Measurements from ENCODE around the gene PCDH9. TPM values are rescaled to one million over a fixed set of nuclear protein-coding genes. Genes with fewer than 3 reads are reported as not detected.

PCDH9 gene
- total and polyA plus RNA-seq, 3 donors from 2014 or later, result 2.3 to 4.6 (median 3.5) TPM

DNA sequence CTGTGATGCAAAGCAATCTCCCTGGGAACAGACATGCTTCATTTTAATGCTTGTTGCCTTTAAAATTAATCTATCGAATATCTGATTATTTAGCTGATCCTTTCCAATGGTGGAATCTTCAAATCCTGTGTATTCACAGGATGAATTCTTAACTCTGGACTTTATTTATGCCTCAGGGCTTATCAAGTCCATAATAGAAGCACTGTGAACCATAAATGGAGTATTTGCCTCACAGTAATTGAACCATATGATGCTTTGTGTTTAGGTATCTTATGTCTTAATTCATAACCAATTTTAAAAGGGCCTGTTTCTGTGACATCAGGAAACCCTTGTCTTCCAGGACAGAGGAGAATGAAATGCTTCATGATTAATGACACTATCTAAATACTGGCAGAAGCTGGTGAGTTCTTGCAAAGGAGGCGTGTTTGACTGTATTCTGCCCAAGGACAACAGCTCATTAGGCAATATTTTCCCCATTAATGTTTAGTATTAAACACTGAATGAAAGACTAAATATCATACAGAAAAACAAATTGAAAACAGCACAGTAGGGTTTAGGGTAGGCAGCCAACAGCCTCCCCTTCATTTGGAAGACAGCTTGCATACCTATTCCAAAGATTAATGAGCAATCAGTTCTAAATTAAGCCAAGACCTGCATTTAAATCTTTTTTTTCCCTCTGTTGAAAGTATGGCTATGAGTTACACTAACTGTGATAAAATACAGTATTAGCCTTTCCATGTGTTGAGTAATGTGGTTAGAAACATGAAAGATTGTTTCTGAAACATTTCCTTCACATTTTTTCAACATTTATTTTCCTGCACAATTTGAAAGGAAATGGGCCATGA is 709.4 kb downstream of the PCDH9 start:
- H3K4me1 ChIP-seq, result no peaks in the 10 kb centered on the region
- H3K27ac ChIP-seq, result no peak overlapping the region
- no peak for DNase-seq
- H3K9me3 ChIP-seq, result no peaks in the 10 kb centered on the region
- 73 to 87% methylated on average over 2 of the region's 2 CpGs for WGBS, 2 donors
- intact Hi-C loops (cut with DNase I; ENCODE audit: low total_unique reads), result no loop called here
- no peak overlapping the region for H3K4me3 ChIP-seq
- TF ChIP-seq, protein P1, sequence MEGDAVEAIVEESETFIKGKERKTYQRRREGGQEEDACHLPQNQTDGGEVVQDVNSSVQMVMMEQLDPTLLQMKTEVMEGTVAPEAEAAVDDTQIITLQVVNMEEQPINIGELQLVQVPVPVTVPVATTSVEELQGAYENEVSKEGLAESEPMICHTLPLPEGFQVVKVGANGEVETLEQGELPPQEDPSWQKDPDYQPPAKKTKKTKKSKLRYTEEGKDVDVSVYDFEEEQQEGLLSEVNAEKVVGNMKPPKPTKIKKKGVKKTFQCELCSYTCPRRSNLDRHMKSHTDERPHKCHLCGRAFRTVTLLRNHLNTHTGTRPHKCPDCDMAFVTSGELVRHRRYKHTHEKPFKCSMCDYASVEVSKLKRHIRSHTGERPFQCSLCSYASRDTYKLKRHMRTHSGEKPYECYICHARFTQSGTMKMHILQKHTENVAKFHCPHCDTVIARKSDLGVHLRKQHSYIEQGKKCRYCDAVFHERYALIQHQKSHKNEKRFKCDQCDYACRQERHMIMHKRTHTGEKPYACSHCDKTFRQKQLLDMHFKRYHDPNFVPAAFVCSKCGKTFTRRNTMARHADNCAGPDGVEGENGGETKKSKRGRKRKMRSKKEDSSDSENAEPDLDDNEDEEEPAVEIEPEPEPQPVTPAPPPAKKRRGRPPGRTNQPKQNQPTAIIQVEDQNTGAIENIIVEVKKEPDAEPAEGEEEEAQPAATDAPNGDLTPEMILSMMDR (IDR thresholded peaks at IDR 0.05), result no peak
- no peak for TF ChIP-seq POLR2A (IDR thresholded peaks at IDR 0.05)
- no peaks in the 10 kb centered on the region for H3K36me3 ChIP-seq (ENCODE audit: low read depth, missing control alignments)
- H3K27me3 ChIP-seq, result no peaks in the 10 kb centered on the region

DNA sequence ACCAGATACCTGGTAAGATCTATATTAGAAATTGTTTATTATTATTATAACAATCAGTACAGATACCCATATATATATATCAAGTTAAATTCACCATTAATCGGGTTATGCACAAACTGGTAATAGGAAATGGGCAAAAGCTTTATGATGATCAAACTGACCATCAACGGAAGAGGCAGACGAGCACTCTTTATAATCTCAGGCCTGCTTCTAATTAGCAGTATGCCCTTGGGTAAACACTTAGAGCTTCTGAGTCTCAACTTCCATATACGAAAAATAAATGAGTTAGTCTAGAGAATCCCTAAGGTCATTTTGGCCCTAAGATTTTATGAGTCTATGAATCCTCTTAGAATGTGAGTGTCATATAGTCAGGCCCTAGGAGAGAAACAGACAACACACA is 710.9 kb downstream of the PCDH9 start:
- WGBS, 2 donors, result 88 to 89% methylated on average over 4 of the region's 4 CpGs
- TF ChIP-seq, protein P1 (IDR thresholded peaks at IDR 0.05), result no peak
- TF ChIP-seq POLR2A (IDR thresholded peaks at IDR 0.05), result no peak
- DNase-seq, result no peak
- no peaks in the 10 kb centered on the region for H3K9me3 ChIP-seq
- no peak overlapping the region for H3K4me3 ChIP-seq
- no peaks in the 10 kb centered on the region for H3K36me3 ChIP-seq (ENCODE audit: low read depth, missing control alignments)
- no peaks in the 10 kb centered on the region for H3K4me1 ChIP-seq
- intact Hi-C loops (cut with DNase I; ENCODE audit: low total_unique reads), result no loop called here
- H3K27ac ChIP-seq, result no peak overlapping the region
- H3K27me3 ChIP-seq, result no peaks in the 10 kb centered on the region

DNA sequence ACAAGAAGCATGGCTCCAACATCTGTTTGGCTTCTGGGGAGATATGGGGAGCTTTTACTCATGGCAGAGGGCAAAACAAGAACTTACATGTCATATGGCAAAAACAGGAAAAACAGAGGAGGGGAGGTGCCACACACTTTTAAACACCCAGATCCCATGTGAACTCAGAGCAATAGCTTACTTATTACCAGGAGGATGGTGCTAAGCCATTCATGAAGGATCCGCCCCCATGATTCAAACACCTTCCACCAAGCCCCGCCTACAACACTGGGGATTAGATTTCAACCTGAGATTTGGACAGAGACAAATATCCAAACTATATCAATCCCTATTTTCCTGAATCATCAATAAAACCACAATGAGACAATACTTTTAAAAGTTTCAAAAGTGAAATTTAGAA is 712.1 kb downstream of the PCDH9 start:
- 89 to 96% methylated on average over 2 of the region's 2 CpGs for WGBS, 2 donors
- Histone ChIP-seq H3K4me1 (no peaks in the 10 kb centered on the region), H3K36me3 (ENCODE audit: low read depth, missing control alignments) (no peaks in the 10 kb centered on the region), H3K27me3 (no peaks in the 10 kb centered on the region), H3K9me3 (no peaks in the 10 kb centered on the region), H3K27ac (no peak overlapping the region), H3K4me3 (no peak overlapping the region)
- DNase-seq, result no peak
- TF ChIP-seq, protein P1 (IDR thresholded peaks at IDR 0.05), result no peak
- no peak for TF ChIP-seq POLR2A (IDR thresholded peaks at IDR 0.05)
- intact Hi-C loops (cut with DNase I; ENCODE audit: low total_unique reads), result no loop called here

DNA sequence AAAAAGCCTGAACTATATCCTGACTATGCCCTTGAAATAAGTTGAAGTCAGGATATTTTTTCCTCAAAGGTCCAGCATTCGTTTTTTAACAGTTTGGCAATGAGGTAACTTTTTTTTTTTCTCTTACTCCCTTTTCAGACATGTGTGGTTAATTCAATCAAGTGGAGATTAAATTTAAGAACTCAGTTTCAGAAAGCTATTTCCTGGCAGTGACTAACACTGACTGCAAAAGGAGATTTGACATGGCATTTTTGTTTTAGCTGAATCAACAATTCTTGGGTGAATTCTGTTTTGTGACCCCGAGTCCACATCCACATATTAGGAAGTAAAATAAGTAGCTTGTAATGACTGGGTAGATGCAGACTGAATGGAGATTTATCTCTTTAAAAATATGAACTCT is 716.4 kb downstream of the PCDH9 start:
- no peak for DNase-seq
- Histone ChIP-seq H3K4me1 (no peaks in the 10 kb centered on the region), H3K27ac (no peak overlapping the region), H3K9me3 (no peaks in the 10 kb centered on the region), H3K27me3 (no peaks in the 10 kb centered on the region), H3K4me3 (no peak overlapping the region), H3K36me3 (ENCODE audit: low read depth, missing control alignments) (no peaks in the 10 kb centered on the region)
- 45 to 50% methylated on average over 2 of the region's 2 CpGs for WGBS, 2 donors
- no peak for TF ChIP-seq POLR2A (IDR thresholded peaks at IDR 0.05)
- TF ChIP-seq, protein P1 (IDR thresholded peaks at IDR 0.05), result no peak
- intact Hi-C loops (cut with DNase I; ENCODE audit: low total_unique reads), result no loop called here

DNA sequence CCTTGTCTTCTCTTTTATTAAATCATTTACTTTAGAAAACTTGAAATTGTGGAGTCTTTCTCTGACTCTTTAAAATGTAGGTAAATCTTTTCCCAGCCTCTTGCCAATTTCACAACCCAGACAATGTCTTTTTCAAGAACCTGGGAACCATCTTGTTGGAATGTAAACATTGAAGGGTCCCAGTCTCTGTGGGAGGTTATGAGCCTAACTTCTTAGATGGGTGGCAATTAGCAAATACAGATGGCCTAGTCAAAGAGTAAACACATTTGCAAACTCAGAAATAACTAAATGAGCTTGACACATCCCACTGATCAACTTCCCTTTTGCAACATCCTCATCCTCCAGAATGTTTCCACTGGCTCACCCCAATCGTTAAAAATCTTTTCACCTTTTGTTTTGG is 721.0 kb downstream of the PCDH9 start:
- no peak for TF ChIP-seq POLR2A (IDR thresholded peaks at IDR 0.05)
- TF ChIP-seq, protein P1 (IDR thresholded peaks at IDR 0.05), result no peak
- Histone ChIP-seq H3K27ac (no peak overlapping the region), H3K4me1 (no peaks in the 10 kb centered on the region), H3K27me3 (no peaks in the 10 kb centered on the region), H3K4me3 (no peak overlapping the region), H3K36me3 (ENCODE audit: low read depth, missing control alignments) (no peaks in the 10 kb centered on the region), H3K9me3 (no peaks in the 10 kb centered on the region)
- DNase-seq, result no peak
- intact Hi-C loops (cut with DNase I; ENCODE audit: low total_unique reads), result no loop called here
- 19 to 67% methylated on average over 1 of the region's 1 CpG for WGBS, 2 donors
